Stimulated activated CD4-positive, alpha-beta T cell treated with anti-CD3 and anti-CD28 coated beads, TNF-alpha, amount 100 ng/mL, for 24 hours (primary cell): Measurements from ENCODE around the gene LRRC72.
"Not testable (repeated sequence)": the region's sequence is repeated elsewhere in the genome, so short reads cannot be mapped to it uniquely, and the experiment has no call there.

Experiments used
- DNase-seq, 3 experiments: peaks; one replicate each; pipeline ENCODE4 v3.0.0-alpha.2; 2020; ENCODE audit warnings: low read depth in 3 of 3

Gene LRRC72

GRCh38 chr7:16526742-16527540, at the start of gene LRRC72:
Gene LRRC72, plus strand, starts transcription at chr7:16526825. Its CDS starts 128 bp downstream, at chr7:16526953.
- no peak for DNase-seq

DNA sequence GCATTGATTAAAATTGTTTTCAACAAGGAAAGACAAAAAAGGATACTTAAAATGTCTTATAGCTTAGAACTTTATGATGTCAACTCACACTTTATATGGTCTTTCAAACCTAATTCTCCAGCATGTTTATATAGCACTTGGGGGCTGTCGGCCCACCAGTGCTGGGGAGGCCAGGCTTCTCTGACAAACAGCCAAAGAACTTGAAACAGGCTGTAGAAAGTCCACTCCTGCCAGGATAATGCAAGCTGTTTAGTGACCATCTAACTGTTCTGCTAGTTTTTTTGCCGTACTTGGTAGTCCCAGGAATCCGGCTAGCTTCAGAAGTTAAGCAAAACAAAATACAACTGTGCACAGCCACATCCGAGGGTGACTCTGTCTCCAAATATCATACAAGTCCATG, 47.5 kb upstream of the LRRC72 start:
- no peak for DNase-seq

GRCh38 chr7:16479591-16479990, 47.0 kb upstream of the LRRC72 start:
- DNase-seq, result no peak

- no peak for DNase-seq
Measured at GRCh38 chr7:16484453-16485158, 42.0 kb upstream of the LRRC72 start.

DNA sequence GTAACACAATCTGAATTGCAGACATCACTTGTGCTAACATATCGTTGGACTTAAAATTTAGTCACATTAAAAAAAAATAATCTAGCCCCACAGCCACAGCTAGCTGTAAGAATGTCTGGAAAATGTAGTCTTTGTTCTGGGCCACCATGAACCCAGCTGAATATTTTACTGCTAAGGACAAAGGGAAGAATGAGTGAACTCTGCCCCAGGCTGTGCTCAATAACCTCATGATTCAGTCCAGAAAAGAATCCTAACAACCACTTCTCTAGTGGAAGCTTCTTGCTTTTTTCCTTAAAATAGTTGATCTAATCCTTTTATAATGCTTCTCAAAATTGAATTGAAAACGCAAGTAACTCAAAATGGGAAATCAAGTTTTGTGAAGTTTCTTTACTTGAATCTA, 35.5 kb upstream of the LRRC72 start:
- no peak for DNase-seq

- no peak for DNase-seq
Measured at GRCh38 chr7:16492513-16493062, 34.0 kb upstream of the LRRC72 start.

DNA sequence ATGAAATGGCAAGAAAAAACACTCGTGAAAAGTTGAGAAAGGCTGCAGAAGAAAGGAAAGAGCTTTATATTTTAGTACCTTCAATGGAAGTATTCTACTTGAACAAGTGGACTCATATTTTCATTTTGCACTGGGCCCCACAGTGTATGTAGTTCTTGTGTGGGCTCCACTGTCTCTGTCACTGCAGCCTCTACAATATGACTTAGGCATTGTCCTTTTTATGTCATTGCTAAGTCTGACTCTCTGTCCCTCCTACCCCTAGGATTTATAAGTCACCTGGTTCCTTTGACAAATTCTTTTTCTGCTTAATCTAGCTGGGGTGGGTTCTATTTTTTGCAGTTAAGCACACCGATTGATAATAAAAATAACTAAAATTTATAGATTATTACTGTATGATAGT, 33.4 kb upstream of the LRRC72 start:
- DNase-seq, result no peak

DNA sequence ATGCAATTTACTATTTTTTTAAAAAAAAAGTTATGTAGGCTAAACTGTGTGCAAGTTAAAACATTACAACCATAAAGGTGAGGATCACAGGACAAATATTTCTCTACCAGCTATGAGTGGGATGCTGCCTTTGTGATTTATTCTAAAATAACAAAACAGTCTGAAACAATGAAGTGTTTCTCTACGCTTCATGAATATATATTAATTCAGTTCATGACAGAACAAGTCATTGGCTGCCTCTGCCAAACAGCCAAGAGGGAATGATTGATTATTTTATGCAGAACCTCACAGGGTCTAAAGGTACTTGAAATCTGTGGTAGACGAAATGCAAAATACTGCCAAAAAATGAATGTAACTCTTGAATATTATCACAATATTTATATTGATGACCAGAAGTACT, 32.1 kb upstream of the LRRC72 start:
- no peak for DNase-seq

DNA sequence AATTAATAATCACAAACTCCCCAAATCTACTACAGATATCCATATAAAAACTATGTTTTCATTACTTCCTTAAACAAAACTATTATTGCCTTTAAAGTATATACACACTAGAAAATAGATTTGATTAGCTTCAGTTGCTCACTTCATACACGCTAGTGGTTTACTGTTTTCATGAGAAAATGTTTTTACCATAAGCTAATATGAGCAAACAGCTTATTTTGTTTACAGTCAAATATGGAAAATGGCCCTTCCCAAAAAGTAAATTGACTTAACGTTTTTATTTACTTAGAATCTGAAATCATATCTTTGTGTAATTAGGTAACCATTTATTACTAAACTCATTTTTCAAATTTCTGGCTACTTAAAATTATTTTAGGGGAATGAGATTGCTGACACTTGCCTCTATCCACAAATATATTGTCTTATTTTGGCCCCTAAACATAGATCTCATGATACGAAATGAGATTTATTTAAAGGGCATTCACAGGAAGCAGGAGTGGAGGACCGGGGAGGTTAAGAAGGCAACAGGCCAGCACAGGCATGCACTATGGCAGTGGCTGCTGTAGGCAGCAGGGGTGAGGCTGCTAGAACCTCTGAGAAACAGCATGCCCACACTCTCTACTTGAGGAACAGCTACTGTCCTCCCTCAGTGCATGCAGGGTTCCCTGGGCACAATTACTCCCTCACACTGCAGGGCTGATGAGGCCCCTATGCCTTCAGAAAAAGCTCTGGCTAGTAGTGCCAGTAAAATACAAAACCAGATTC, 31.5 kb upstream of the LRRC72 start:
- no peak for DNase-seq

DNA sequence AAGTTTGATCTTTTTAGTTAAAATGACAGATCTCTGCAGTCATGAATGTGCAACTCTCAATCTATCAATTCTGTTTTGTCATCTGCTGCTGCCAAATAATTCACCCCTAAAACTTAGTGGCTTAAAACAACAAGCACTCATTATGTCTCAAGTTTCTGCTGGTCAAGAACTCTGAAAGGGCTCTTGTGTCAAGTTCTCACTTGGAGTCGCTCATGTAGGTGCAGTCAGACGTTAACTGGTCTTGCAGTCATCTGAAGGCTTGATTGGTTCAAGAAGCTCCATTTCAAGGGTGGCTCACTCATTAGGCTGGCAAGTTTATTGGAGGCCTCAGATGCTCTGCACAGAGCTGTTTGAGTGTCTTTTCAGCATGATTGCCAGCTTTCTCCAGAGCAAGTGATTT, 28.5 kb upstream of the LRRC72 start:
- no peak for DNase-seq

DNA sequence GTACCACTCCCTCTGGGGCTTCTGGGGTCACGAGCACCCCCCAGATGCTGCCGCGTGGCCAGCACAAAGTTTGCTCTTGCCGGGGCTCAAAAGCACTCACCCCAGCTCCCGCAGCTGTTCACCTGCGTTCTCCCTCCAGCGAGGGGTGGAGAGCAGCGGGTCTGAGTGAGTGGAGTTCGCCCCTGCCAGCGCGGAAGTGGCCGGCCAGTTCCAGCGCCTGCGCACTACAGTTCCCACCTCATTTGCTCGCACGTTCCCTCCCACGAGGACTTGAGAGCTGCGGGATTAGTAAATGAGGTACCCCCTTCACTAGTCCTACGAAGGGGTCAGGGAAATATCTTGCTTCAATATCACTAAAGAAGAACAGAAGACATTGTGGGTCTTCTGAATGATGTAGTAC, 24.3 kb upstream of the LRRC72 start:
- DNase-seq, result no peak

DNA sequence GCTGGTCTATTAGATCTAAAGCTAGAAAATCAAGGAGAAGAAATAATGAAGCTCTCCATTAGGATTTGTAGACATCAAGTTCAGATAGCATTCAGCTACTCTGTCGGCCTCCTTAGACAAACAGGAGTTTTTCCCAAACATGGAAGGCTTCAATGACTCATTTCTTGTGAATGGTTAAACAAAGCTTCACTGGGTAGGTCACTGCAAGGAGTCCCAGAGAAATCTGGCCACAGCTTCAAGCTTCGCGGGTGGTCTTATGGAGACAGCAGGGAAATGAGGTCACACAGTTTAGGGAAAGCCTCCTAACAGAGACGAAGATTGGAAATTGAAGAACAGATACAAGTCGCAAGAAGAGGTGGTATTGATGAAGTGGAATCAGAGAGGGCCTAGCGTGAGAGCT, 22.6 kb upstream of the LRRC72 start:
- DNase-seq, result no peak

DNA sequence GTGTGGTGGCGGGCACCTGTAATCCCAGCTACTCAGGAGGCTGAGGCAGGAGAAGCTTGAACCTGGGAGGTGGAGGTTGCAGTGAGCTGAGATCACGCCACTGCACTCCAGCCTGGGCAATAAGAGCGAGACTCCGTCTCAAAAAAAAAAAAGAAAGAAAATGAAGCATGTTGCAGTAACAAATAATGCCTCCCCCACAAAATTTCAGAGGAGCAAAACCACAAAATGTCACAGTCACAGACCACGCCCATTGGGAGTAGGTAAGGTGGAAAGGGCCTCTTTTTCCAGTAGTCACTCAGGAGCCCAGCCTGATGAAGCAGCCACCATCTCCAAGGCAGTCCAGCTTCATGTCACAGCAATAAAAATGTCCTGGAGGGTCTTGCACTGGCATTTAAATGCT, 20.2 kb upstream of the LRRC72 start:
- DNase-seq, result not testable (repeated sequence)

GRCh38 chr7:16509829-16510228, 16.8 kb upstream of the LRRC72 start:
- DNase-seq, result no peak

DNA sequence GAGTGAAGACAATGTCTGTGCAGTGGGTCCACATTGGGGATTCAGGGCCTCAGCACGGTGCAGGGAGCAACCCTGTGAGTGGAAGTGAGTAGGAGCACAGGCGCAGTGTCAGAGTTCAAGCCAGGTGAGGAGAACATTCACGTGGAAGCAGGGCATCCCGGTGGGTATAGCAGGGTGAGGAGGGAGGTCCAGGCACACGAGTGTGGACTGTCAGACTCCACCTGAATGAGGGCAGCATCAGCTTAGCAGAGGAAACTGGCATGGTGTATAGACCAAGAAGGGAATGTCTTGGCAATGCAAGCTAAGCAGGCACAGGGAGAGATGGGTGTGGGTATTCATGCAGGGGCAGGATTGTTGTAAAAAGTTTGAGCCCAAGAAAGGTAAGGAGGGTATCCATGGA, 15.3 kb upstream of the LRRC72 start:
- DNase-seq, result no peak

- no peak for DNase-seq
Measured at GRCh38 chr7:16512097-16512496, 14.5 kb upstream of the LRRC72 start.

DNA sequence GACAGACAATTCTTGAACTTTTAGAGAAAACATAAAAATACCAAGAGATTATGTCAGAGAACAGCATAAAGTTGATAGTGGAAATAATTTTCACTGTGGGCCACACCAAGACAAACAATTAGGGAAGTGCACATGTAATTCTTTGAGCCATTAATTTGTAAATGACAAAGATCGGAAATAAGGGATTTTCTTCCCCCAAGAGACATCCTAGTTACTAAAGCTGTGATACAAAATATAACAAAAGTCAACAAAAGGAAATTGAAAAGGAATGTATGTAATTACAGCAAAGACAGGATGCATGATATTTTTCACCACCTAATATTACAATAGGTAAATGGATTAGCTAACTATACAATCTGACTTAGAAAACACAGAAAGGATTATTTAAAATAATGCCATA, 12.4 kb upstream of the LRRC72 start:
- no peak for DNase-seq

DNA sequence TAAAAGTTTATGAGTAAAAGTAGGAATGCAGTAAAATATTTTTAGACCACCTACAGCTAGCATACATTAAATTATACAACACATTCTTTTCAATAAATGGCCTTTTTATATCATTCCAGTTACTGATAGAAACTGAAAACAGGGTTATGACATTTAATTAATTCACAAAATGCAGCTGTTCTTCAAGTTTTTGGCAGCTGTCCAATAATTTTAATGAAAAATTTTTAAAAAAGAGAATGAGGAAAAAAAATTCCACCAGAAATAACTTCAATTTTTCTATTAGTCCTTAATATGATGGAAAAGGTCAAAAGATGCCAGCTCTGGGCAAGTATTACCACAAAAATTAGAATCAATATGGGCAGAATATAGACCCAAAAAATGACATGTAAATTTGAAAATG, 11.9 kb upstream of the LRRC72 start:
- DNase-seq, result no peak

DNA sequence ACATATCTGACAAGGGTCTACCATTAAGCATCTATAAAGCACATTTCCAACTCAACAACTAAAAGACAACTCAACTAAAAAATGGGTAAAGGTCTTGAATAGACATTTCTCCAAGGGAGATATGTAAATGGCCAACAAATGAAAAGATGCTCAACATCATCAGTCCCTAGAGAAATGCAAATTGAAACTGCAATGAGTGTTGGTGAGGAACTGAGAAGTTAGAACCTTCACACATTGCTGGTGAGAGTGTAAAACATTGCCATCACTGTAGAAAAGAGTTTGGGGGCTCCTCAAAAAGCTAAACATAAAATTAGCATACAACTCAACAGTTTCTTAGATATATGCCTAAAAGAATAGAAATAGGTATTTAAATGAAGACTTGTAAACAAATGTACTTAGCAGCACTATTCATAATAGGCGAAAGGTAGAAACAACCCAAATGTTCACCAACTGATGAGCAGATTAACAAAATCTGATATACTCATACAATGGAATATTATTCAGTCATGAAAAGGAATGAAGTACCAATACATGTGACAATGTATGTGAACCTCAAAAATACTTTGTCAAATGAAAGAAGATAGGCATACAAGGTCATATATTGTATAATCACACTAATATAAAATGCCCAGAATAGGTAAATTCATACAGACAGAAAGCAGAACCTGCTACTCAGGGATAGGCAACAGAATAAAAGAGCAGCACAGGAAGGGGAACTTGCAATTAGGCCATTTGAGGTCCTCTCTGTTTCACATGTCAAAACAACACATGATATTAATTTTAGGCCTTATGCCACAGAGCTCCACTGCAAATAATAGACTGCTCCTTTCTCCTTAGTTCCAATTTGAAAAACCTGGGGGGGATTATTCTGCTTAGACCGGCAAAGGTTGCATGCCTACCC, 10.6 kb upstream of the LRRC72 start:
- no peak for DNase-seq

- DNase-seq, result not testable (repeated sequence)
Measured at GRCh38 chr7:16519985-16520384, 6.6 kb upstream of the LRRC72 start.

DNA sequence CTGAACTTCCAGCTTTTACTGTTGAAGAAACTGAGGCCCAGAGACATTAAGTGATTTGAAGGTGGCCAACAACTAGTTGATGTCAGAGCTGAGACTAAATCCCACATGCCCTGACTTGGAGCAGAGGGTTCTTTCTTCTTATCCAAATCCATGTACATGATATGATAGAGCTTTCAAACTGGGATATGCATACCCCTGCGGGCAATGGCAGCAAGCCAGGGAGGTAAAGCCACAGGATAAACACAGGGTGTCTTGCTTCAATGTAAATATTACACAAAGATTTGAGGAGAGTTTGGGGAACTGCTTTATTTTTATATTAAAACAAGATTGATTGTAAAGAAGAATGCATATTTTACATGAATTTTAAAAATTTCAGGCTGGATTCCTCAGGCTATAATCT, 2.3 kb upstream of the LRRC72 start:
- DNase-seq, result no peak
